ENCODE results near the gene EFCAB9. TPM values are rescaled to one million over a fixed set of nuclear protein-coding genes. Genes with fewer than 3 reads are reported as not detected.

The EFCAB9 gene
- total and polyA plus RNA-seq, 2 of the 8 experiments (the other 6 are each of a cell fraction or from before 2014, with no cell fraction given) = not detected

DNA sequence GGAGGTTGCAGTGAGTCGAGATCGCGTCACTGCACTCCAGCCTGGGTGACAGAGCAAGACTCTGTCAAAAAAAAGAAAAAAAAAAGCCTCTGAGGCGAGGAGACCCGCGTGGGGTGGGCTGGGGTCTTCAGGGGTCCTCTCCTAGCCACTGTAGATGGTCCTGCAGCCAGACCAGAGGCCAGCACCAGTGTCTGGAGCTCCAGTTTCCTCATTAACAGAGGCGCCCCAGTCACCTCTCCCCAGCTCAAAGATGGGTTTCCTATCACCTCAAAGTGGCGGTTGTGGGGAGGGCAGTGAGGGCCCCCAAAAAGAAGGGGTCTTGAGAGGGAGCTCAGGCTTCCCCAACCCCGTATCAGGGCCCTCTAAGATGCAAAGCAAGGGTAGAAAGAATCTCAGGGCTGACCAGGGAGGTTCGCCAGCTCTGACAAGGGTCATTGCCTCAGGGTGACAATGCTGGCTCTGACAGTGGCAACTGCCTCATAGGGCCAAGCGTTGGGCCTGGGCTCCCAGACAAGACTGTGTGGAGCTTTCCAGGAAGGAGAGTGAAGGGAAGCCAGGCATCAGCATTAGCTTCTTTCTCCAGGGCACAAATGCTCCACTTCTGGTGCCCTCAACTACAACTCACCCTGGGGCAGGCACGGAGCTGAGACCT is 20.9 kb upstream of the EFCAB9 start:
- Histone ChIP-seq H3K4me1 (replicated peaks in 1 of 4; ENCODE audit: control insufficient read depth in 3 of 4, insufficient read depth in 4 of 4, low read length in 3 of 4) (peaks cover 0 to 10% (median 4%) of the 10 kb centered on the region in 4 experiments; a peak in 4 of 7 replicates), H4K20me1 (replicated peaks in 1 of 2; ENCODE audit: control insufficient read depth in 1 of 2, insufficient read depth in 2 of 2, low read length in 2 of 2) (peaks cover 0 to 2% of the 10 kb centered on the region in 2 experiments), H2BK20ac (ENCODE audit: low read length) (no peak overlapping the region), H3K79me1 (ENCODE audit: low read depth, low read length) (peaks cover under 1% of the 10 kb centered on the region; the same call in 1 of the 2 replicates), H3K36me3 (ENCODE audit: control insufficient read depth in 2 of 4, insufficient read depth in 4 of 4, low read length in 3 of 4) (no peaks in the 10 kb centered on the region), H3K4me2 (ENCODE audit: insufficient read depth in 1 of 2, low read depth in 2 of 2, low read length in 2 of 2) (no peak overlapping the region), H2AK5ac (ENCODE audit: low read depth, low read length) (no peak overlapping the region), H2AFZ (ENCODE audit: low read length) (no peak overlapping the region), H4K91ac (replicated peaks; ENCODE audit: insufficient read length, low read length) (no peak overlapping the region), H3K23me2 (ENCODE audit: low read depth, low read length) (no peaks in the 10 kb centered on the region; the same call in 1 of the 2 replicates), H4K8ac (ENCODE audit: extremely low read depth, insufficient read depth, low read length) (no peak overlapping the region), H2BK15ac (ENCODE audit: low read length) (no peak overlapping the region), H3K9ac (replicated peaks in 1 of 4; ENCODE audit: extremely low read depth in 1 of 4, low read depth in 3 of 4, low read length in 3 of 4) (no peak overlapping the region), H3K79me2 (ENCODE audit: control insufficient read depth in 1 of 2, insufficient read depth in 2 of 2, low read length in 2 of 2) (no peaks in the 10 kb centered on the region), H3K56ac (replicated peaks; ENCODE audit: insufficient read length, low read depth, low read length) (no peak overlapping the region), H2BK12ac (ENCODE audit: low read depth, low read length) (no peak overlapping the region), H4K5ac (ENCODE audit: insufficient read length, low read depth, low read length) (no peak overlapping the region), H2BK5ac (ENCODE audit: low read depth, low read length) (no peak overlapping the region), H3K14ac (ENCODE audit: insufficient read length) (no peak overlapping the region), H3K4ac (replicated peaks; ENCODE audit: insufficient read length, low read depth, low read length) (no peak overlapping the region), H3K4me3 (ENCODE audit: extremely low read depth in 1 of 4, insufficient read depth in 2 of 4, low read depth in 3 of 4, low read length in 4 of 4) (no peak overlapping the region), H3K23ac (ENCODE audit: insufficient read length) (no peak overlapping the region), H3K18ac (ENCODE audit: extremely low read depth, low read length) (no peak overlapping the region), H2BK120ac (replicated peaks; ENCODE audit: low read depth, low read length) (no peak overlapping the region), H3K27me3 (replicated peaks in 1 of 4; ENCODE audit: control insufficient read depth in 3 of 4, extremely low read depth in 1 of 4, insufficient read depth in 3 of 4, low read length in 3 of 4) (no peaks in the 10 kb centered on the region), H3K9me3 (ENCODE audit: insufficient read depth in 2 of 2, low read depth in 1 of 2, low read length in 1 of 2) (no peaks in the 10 kb centered on the region), H3K27ac (ENCODE audit: low read depth, low read length) (no peak overlapping the region)
- FAIRE-seq = no peak
- WGBS, 2 experiments (ENCODE audit: extremely low coverage in 1 of 2, insufficient coverage in 1 of 2, insufficient read length in 1 of 2, insufficient replicate concordance in 2 of 2, low coverage in 1 of 2, low lambda C conversion rate in 2 of 2, missing lambda C conversion rate in 1 of 2) = 84% methylated on average over 9 of the region's 12 CpGs; no CpG with 5 or more reads in 1 of the 2 experiments
- TF ChIP-seq POLR2A (IDR thresholded peaks at IDR 0.05; ENCODE audit: control extremely low read depth in 1 of 2, low read depth in 2 of 2, low read length in 2 of 2) (no peak), MAFK (IDR thresholded peaks at IDR 0.05; ENCODE audit: low read depth, low read length) (no peak), SP1 (IDR thresholded peaks at IDR 0.05; ENCODE audit: low read depth, low read length) (no peak), POLR2AphosphoS5 (IDR thresholded peaks at IDR 0.05; ENCODE audit: low read depth, low read length) (no peak), JUND (IDR thresholded peaks at IDR 0.05; ENCODE audit: low read length) (no peak), CTBP2 (IDR thresholded peaks at IDR 0.05; ENCODE audit: borderline replicate concordance, insufficient read depth, insufficient read length, low read length) (no peak), SP4 (IDR thresholded peaks at IDR 0.05; ENCODE audit: low read length) (no peak), NRF1 (IDR thresholded peaks at IDR 0.05; ENCODE audit: low read depth, low read length) (no peak), RAD21 (IDR thresholded peaks at IDR 0.05 in 1 of 2, conservative IDR thresholded peaks at IDR 0.05 in 1 of 2; ENCODE audit: low read depth in 2 of 2, low read length in 2 of 2) (no peak)
- CTCF ChIA-PET (ENCODE audit: partially characterized antibody) = interaction anchor here (0.6 to 6.3 kb wide), 11 partner anchors 10 to 972 kb away, joined by 3 to 42 read pairs (median 3); partner anchors contain the start of genes BNIP1 and STK10
- POLR2A ChIA-PET (ENCODE audit: partially characterized antibody) = interaction anchor here (1.4 to 4.1 kb wide), 2 partner anchors 15 to 16 kb away, joined by 3 to 27 read pairs; partner anchors contain the start of gene STK10
- DNase-seq (ENCODE audit: low read depth in 1 of 2, low spot score in 2 of 2) = no peak

Data from H1 (cell line).